BLaER1 (cell line): ENCODE results near the gene BBS7.

Experiments used
- H3K27ac ChIP-seq: shearing (Covaris generic); formaldehyde crosslinking; 2 replicates; pipeline ENCODE4 v1.8.1; 2022
- H3K27me3 ChIP-seq: shearing (Covaris generic); formaldehyde crosslinking; 2 replicates; pipeline ENCODE4 v1.8.1; 2022
- H3K36me3 ChIP-seq: shearing (Covaris generic); formaldehyde crosslinking; 2 replicates; pipeline ENCODE4 v1.8.1; 2022
- H3K4me1 ChIP-seq: shearing (Covaris generic); formaldehyde crosslinking; 2 replicates; pipeline ENCODE4 v1.8.1; 2022
- H3K4me2 ChIP-seq: shearing (Covaris generic); formaldehyde crosslinking; 2 replicates; pipeline ENCODE4 v1.8.1; 2022
- H3K4me3 ChIP-seq: shearing (Covaris generic); formaldehyde crosslinking; 2 replicates; pipeline ENCODE4 v1.8.1; 2022
- H3K9ac ChIP-seq: shearing (Covaris generic); formaldehyde crosslinking; 2 replicates; pipeline ENCODE4 v1.8.1; 2022
- H3K9me3 ChIP-seq: shearing (Covaris generic); formaldehyde crosslinking; 2 replicates; pipeline ENCODE4 v1.8.1; 2022
- H4K20me1 ChIP-seq: shearing (Covaris generic); formaldehyde crosslinking; 2 replicates; pipeline ENCODE4 v1.8.1; 2022
- Cebpa-rat ChIP-seq: shearing (Covaris generic); IDR thresholded peaks from 2 replicates; pipeline ENCODE4 v1.8.1; 2022

The BBS7 gene

GRCh38 chr4:121817701-121818100, 52.6 kb downstream of the BBS7 start:
- H3K27ac ChIP-seq = no peak overlapping the region
- H3K4me3 ChIP-seq = no peak overlapping the region
- no peaks in the 10 kb centered on the region for H3K9me3 ChIP-seq
- H3K27me3 ChIP-seq = no peaks in the 10 kb centered on the region
- H3K36me3 ChIP-seq = peaks cover 93% of the 10 kb centered on the region
- no peak overlapping the region for H3K9ac ChIP-seq
- H3K4me1 ChIP-seq = peaks cover 18% of the 10 kb centered on the region
- TF ChIP-seq Cebpa-rat = no peak
- no peak overlapping the region for H3K4me2 ChIP-seq
- peaks cover 60% of the 10 kb centered on the region for H4K20me1 ChIP-seq

DNA sequence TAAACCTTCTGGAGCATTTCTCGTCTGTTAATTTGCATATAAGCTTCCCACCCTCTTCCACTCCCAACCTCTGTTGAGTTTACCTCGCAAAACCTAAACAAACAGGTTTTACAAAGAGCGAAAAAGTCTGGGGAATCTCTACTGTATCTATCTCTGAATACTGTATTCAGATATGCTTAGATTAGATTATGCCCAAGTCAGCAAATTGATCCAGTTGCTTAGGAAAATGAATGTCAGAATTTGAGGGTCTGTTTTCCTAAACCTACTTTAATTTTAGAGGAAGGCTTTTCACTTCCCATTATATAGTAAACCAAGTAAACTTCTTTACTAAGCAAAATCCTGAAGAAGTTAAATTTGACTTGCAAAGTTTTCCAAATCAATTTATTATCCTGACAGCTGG, 53.3 kb downstream of the BBS7 start:
- peaks cover 96% of the 10 kb centered on the region for H3K36me3 ChIP-seq
- H3K27me3 ChIP-seq = no peaks in the 10 kb centered on the region
- no peak overlapping the region for H3K9ac ChIP-seq
- H3K9me3 ChIP-seq = no peaks in the 10 kb centered on the region
- H3K4me3 ChIP-seq = no peak overlapping the region
- H3K27ac ChIP-seq = no peak overlapping the region
- H3K4me1 ChIP-seq = peaks cover 11% of the 10 kb centered on the region
- no peak overlapping the region for H3K4me2 ChIP-seq
- no peak for TF ChIP-seq Cebpa-rat
- H4K20me1 ChIP-seq = peaks cover 59% of the 10 kb centered on the region

DNA sequence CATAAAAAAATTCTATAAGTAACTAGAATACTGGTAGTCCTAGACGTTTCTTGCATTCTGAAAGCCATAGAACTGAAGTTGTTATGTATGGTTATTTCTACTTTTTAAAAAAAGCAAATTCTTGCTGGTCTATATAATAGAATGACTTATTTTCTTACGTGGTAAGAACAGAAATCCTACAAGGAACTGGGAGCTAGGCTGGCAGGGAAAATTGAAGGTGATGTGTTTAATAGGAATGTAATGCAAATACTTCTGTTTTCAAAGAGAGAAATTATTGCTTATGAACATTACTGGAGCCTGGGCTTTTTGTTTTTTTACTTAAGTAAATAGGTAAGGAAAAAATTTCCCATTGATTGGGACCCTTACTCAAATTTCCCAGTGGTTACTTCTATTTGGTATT, 55.5 kb downstream of the BBS7 start:
- no peak for TF ChIP-seq Cebpa-rat
- H3K36me3 ChIP-seq = peaks cover 96% of the 10 kb centered on the region
- H3K4me3 ChIP-seq = no peak overlapping the region
- H3K4me1 ChIP-seq = no peaks in the 10 kb centered on the region
- no peak overlapping the region for H3K9ac ChIP-seq
- no peak overlapping the region for H3K4me2 ChIP-seq
- no peaks in the 10 kb centered on the region for H3K9me3 ChIP-seq
- peaks cover 49% of the 10 kb centered on the region for H4K20me1 ChIP-seq
- H3K27me3 ChIP-seq = no peaks in the 10 kb centered on the region
- H3K27ac ChIP-seq = no peak overlapping the region

DNA sequence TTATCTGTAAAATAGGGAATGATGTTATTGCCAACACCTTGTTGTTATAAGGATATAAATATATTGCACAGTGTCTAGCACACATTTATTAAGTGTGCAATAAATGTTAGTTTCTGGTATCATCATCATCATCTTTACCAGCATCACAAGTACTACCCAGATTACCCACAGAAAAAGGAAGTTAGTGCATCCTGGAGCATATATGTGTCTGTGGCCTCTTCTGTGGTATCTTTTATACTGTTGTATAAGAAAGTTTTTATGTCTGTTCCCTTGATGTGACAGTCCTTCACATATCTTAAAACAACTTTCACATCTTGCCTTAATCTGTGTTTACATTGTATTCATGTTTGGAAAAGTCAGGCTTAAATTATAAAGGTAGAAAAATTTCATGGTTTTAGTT, 59.2 kb downstream of the BBS7 start:
- Histone ChIP-seq H3K27me3 (no peaks in the 10 kb centered on the region), H3K9ac (no peak overlapping the region), H3K4me1 (no peaks in the 10 kb centered on the region), H3K36me3 (peaks cover 95% of the 10 kb centered on the region), H3K9me3 (no peaks in the 10 kb centered on the region), H3K4me2 (no peak overlapping the region), H3K27ac (no peak overlapping the region), H4K20me1 (peaks cover 25% of the 10 kb centered on the region), H3K4me3 (no peak overlapping the region)
- TF ChIP-seq Cebpa-rat = no peak

GRCh38 chr4:121806411-121806810, 63.9 kb downstream of the BBS7 start:
- peaks cover 18% of the 10 kb centered on the region for H3K4me1 ChIP-seq
- H3K9ac ChIP-seq = no peak overlapping the region
- TF ChIP-seq Cebpa-rat = no peak
- no peaks in the 10 kb centered on the region for H3K9me3 ChIP-seq
- no peaks in the 10 kb centered on the region for H3K27me3 ChIP-seq
- H3K4me2 ChIP-seq = no peak overlapping the region
- H4K20me1 ChIP-seq = no peaks in the 10 kb centered on the region
- H3K4me3 ChIP-seq = no peak overlapping the region
- H3K36me3 ChIP-seq = peaks cover 88% of the 10 kb centered on the region
- no peak overlapping the region for H3K27ac ChIP-seq

- TF ChIP-seq Cebpa-rat = no peak
- Histone ChIP-seq H3K4me2 (peak overlapping the region; percentile 71), H3K4me1 (peaks cover 41% of the 10 kb centered on the region), H3K27ac (peak overlapping the region; percentile 88), H4K20me1 (no peaks in the 10 kb centered on the region), H3K9ac (peak overlapping the region; percentile 90), H3K27me3 (no peaks in the 10 kb centered on the region), H3K4me3 (peak overlapping the region; percentile 89), H3K9me3 (no peaks in the 10 kb centered on the region), H3K36me3 (peaks cover 42% of the 10 kb centered on the region)
Observed at GRCh38 chr4:121801715-121802075, 68.6 kb downstream of the BBS7 start.

GRCh38 chr4:121800961-121801714, 69.1 kb downstream of the BBS7 start, which contains the start of gene EXOSC9:
EXOSC9 (plus strand) TSS chr4:121801323; CDS start chr4:121801425, 102 bp downstream.
- Histone ChIP-seq H3K9me3 (no peaks in the 10 kb centered on the region), H3K4me1 (peaks cover 41% of the 10 kb centered on the region), H3K4me3 (peak within 1 kb of the TSS; percentile 89), H4K20me1 (no peaks in the 10 kb centered on the region), H3K27me3 (no peaks in the 10 kb centered on the region), H3K27ac (peak within 1 kb of the TSS; percentile 88), H3K4me2 (peak within 1 kb of the TSS; percentile 82), H3K36me3 (peaks cover 37% of the 10 kb centered on the region), H3K9ac (peak within 1 kb of the TSS; percentile 90)
- TF ChIP-seq Cebpa-rat = no peak; the same call in 1 of the 2 replicates

DNA sequence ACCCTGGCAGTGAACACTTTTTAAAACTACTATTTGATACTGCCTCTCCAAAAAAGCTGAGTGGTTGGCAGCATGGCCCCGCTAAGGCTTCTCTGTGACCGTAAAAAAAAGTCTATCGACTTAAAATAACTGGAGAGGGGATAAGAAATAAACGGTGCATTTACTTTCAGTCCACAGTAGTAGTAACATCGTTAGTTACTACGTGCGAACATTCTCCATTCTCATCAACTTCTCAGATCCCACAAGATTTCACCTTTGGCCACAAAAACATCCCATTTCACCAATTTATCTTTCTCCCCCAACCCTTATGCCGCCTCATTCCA, 69.7 kb downstream of the BBS7 start:
- TF ChIP-seq Cebpa-rat = no peak
- Histone ChIP-seq H3K9ac (peak overlapping the region; percentile 90), H3K4me2 (peak overlapping the region; percentile 82), H3K4me3 (peak overlapping the region; percentile 89), H3K27ac (peak overlapping the region; percentile 88), H3K36me3 (peaks cover 31% of the 10 kb centered on the region), H3K27me3 (no peaks in the 10 kb centered on the region), H3K9me3 (no peaks in the 10 kb centered on the region), H3K4me1 (peaks cover 44% of the 10 kb centered on the region), H4K20me1 (no peaks in the 10 kb centered on the region)

DNA sequence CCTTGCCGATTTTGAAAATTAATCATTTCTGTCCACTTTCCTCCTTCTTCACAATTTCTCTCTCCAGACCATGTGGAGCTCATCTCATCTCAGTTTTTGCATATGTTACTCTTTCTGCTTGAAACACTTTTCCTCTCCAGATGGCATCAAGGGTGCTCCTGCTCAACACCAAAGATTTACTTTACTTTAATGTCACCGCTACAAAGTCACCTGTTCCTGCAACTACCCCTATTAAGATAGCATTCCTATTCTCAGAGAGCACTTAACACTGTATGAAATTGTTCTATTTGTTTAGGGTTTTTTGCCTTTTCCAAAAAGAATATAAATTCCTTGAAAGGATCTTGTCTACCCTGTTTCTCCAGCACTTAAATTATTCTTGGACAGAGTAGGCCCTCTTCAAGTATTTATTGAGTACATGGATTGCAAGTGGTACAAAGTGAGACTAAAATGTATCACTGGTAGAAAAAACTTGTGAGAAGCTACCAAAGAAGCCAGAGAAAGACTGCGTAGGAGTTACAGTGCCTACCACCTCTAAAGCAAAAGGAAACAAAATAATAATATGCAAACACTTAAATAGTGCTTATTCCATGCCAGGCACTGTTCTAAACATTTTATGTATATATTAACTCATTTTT, 70.3 kb downstream of the BBS7 start:
- TF ChIP-seq Cebpa-rat = no peak
- H3K9me3 ChIP-seq = no peaks in the 10 kb centered on the region
- H3K4me3 ChIP-seq = peak overlapping the region; percentile 89
- peak overlapping the region; percentile 82 for H3K4me2 ChIP-seq
- H4K20me1 ChIP-seq = no peaks in the 10 kb centered on the region
- H3K27me3 ChIP-seq = no peaks in the 10 kb centered on the region
- peak overlapping the region; percentile 88 for H3K27ac ChIP-seq
- peak overlapping the region; percentile 90 for H3K9ac ChIP-seq
- peaks cover 25% of the 10 kb centered on the region for H3K36me3 ChIP-seq
- peaks cover 45% of the 10 kb centered on the region for H3K4me1 ChIP-seq

- Histone ChIP-seq H3K4me2 (peak overlapping the region; percentile 82), H3K27me3 (no peaks in the 10 kb centered on the region), H3K4me3 (no peak overlapping the region), H3K27ac (peak overlapping the region; percentile 88; the same call in 1 of the 2 replicates), H3K9me3 (no peaks in the 10 kb centered on the region), H3K4me1 (peaks cover 45% of the 10 kb centered on the region), H3K9ac (no peak overlapping the region), H3K36me3 (peaks cover 19% of the 10 kb centered on the region), H4K20me1 (no peaks in the 10 kb centered on the region)
- no peak for TF ChIP-seq Cebpa-rat
Observed at GRCh38 chr4:121799208-121799823, 71.0 kb downstream of the BBS7 start.
